Bone marrow (tissue), 2 donors: Measurements from ENCODE around the gene SIM1.

ENCODE experiments used
- DNase-seq, 2 donors: peaks; one replicate each; lab custom pipeline; 2025; lab: John Stamatoyannopoulos, UW

The SIM1 gene

DNA sequence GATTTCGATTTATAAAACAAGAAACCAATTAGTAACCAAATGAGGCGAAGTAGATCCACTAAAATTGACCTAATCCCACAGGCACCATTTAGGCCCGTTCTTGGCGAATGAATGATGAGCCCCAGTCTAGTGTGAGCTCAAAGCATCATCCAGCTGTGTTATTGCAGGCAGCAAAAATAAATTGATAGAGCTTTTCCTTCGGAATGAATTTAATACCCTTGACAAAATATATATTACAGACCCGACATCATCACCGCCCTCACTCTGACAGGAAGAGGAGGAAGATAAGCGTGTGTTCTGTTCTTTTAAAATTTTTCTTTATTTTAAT is 7.8 kb downstream of the SIM1 start:
- no peak for DNase-seq

- no peak for DNase-seq
Measured at GRCh38 chr6:100456141-100456907, 8.4 kb downstream of the SIM1 start.

- DNase-seq: no peak
Measured at GRCh38 chr6:100455230-100456124, 9.2 kb downstream of the SIM1 start.

DNA sequence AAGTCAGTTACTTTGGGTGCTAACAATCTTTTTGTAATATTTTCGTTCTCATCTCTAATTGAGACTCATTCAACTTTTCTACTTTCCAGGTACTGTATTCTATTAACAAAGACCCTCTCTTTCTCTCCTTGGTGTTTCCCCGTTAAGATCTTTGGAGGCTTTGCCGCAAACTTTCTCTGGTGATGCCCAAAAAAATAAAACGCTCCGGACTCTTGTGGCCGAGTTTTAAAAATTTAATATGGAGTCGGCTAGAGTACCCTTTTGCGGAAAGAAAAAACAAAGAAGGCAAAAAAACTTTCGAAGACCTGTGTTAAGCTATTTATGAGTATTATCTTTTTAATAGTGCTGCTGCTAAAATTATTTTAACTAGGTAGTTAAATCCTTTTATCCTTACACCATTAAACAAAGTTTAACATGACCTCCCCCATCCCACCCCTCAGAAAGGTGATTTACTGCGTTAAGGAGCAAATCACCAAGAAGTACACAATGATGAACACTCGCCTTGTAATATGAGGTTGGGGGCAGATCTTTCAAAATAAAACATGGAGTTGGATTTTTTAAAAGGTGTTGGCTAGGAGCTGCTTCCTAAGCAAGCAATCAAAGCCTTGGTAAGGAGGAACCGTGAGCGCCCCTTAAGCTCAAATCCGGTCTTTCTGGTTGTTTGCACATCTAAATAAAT is 10.0 kb downstream of the SIM1 start:
- no peak for DNase-seq

- DNase-seq: no peak
Measured at GRCh38 chr6:100453701-100454521, 10.8 kb downstream of the SIM1 start.

- no peak for DNase-seq
Measured at GRCh38 chr6:100452998-100453397, 11.7 kb downstream of the SIM1 start.

GRCh38 chr6:100451577-100451976 is 13.1 kb downstream of the SIM1 start:
- no peak for DNase-seq

DNA sequence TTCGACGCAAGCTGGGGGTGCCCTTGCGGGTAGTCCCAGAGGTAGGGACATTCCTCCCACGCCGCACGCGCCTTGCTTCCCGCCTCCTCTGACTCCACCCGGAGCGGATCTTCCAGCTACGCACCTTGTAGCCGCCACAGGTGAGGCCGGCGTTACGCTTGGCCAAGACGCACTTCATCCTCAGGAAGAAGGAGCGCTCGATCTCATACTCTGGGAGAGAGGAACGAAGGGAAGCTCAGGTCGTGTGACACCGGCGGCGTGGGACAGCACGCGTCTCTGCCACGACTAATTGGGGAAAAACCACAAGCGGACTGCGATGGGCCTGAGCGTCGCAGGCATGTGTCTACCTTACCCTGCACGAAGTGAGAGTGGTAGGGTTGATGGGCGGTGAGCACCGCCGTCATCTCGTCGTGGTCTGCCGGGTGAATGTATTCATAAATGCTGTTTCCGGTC is 15.5 kb downstream of the SIM1 start:
- DNase-seq: no peak

- DNase-seq: no peak
Measured at GRCh38 chr6:100447900-100448748, 16.6 kb downstream of the SIM1 start.

GRCh38 chr6:100447081-100447899 is 17.4 kb downstream of the SIM1 start:
- no peak for DNase-seq

DNA sequence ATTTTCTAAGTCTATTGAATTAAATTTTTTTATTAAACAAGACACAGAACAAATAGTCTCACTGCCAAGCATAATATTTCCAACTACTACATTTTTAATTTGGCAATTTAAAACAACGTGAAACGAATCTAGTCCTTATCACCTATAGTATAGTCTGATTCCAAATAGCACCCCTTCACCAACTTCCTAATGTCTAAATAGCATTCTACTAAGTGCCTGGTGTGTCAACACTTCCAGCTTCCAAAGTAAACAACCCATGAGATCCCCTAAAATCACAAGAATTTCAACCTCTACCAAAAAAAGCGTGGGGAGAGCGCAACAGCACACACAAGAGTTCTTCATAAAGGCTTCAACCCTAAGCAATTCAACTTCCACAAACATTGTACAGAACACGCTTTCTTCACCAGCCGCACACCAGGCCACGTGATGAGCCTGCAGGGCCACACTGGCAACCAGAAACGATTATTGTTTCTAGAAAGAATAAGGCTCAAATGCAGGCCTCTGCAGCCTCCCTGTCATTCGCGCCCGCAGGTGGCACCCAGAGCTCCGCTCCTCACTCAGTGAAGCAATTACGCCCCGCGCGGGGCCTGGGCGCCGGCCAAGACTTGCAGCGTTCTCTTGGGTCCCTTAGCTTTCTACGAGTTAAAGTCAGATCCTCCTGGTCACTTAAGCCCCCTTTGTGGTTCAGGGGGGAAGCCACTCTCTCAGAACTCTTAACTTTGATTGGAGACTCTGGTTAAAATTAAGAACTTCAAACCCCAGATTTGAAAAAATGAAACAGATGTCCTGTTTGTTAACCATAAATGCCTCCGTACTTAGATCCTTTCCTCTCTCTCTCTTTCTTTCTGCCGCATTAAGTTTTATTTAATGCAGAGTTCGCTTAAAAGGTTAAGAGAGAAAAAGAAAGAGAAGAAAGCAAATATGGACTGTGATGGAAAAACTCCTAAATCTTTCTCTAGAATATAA is 18.3 kb downstream of the SIM1 start:
- no peak for DNase-seq

DNA sequence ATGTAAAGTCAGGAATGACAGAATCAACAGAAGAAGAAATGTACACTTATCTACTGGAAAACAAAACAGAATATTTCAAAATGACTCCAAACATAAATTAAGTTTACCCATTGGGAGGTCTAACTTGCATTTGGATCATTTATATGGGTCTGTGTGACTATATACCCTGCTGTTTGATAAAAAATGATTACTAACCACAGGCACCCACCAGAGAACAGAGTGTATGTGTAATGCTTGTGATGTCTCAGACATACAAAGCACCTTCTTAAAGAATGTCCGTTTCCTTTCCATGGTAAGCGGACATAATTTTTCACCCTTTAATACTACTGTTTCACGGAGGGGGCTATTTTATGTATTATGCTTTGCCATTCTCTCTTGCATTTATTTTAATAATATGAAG is 19.2 kb downstream of the SIM1 start:
- DNase-seq: no peak

DNA sequence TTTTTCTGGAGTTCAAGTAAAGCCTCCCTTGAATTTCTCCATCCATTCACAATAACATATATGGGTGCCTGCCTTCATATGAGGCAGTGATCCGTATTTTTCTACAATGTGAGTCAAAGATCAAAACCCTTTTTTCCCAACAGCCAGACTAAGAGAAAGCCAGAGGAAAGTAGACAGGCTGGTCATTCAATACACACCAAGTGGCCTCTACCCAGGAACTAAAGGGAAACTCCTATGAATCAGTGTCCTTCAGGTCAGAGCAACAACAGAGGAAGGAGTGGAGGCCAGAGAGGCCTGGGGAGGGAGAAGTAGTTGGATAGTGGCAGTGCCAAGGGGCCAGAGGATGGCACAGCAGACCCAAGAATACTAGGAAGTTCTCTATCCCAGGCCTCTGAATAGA is 23.8 kb downstream of the SIM1 start:
- DNase-seq: no peak

DNA sequence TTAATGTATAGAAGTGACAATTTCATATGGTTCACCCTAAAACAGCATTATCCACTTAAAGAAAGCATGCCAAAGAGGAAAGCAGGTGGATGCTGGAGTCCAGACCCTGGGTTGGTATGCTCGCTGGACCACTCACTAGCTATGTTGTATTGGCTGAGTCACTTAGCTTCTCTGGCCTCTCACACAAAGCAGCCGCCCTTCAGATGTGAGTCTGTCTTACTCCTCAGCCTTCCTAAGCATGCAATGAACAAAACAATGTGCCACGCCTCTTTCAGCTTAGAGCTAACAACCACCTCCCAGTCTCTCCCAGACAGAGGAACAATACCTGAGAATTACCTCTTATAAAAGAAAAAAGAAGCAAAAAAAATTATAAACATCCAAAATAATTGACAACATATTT is 29.4 kb downstream of the SIM1 start:
- no peak for DNase-seq

GRCh38 chr6:100433726-100434435 is 30.8 kb downstream of the SIM1 start:
- DNase-seq: no peak

DNA sequence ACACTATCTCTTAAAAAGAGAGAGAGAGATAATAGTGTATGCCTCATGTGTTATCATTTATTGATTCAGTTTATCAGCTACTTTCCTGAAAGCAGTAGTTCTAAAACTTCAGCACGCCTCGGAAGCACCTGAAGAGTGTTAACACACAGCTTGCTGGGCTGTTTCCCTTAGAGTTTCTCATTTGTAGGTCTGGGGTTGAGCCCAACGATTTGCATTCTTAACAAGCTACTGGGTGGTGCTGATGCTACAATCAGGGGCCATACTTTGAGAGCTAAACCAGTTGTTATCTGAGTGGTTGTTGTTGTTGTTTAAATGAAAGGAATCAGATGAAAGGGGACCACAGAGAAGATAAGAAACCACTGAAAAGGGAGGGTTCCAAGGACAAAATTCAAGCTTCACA is 32.6 kb downstream of the SIM1 start:
- DNase-seq: no peak

DNA sequence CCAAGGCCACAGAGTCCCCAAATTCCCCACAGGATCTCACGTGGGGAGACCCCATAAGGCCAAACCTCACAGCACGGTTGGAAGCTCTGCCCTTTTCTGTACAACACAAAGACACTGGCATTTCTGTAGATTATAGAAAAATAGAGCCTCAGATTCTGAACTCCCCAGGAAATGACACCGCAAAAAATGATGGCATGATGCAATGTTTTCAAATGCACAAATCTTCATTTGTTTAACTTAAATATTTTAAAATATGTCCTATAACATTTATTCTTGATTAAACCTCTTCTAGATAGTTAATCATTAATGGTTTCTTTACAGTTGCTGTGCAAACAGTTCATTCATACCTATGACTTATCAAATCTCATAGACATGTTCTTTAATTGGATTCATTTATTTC is 33.8 kb downstream of the SIM1 start:
- no peak for DNase-seq

GRCh38 chr6:100427452-100427851 is 37.3 kb downstream of the SIM1 start:
- no peak for DNase-seq
